Spleen (tissue), 13 donors: ENCODE results near the gene ENPP4. TPM values are rescaled to one million over a fixed set of nuclear protein-coding genes. Genes with fewer than 3 reads are reported as not detected.
A peak's percentile ranks its signal among the peaks of the same experiment; 100 is the strongest.
"Not testable (repeated sequence)": the region's sequence is repeated elsewhere in the genome, so short reads cannot be mapped to it uniquely, and the experiment has no call there.

Experiments
- DNase-seq: peaks from one replicate; pipeline ENCODE4 v3.0.0-alpha.2; 2020
- H3K27ac ChIP-seq, 8 donors: fragments of 200-600 bp; sonication (generic) in 7 of 8; 1 replicate in 4 of 8; 2 replicates in 4 of 8; pipeline versions ENCODE4 v1.5.0 to v1.8.0; 2016 to 2021; ENCODE audit warnings: inconsistent platforms in 4 of 8, mild to moderate bottlenecking in 4 of 8, moderate library complexity in 1 of 8
- H3K27me3 ChIP-seq, 7 donors: fragments of 200-600 bp; sonication (generic) in 6 of 7; replicated peaks in 1 of 7; 1 replicate in 4 of 7; 2 replicates in 3 of 7; pipeline versions ENCODE4 v1.5.0 to v1.8.0; 2016 to 2021; ENCODE audit warnings: inconsistent platforms in 3 of 7, mild to moderate bottlenecking in 1 of 7
- H3K36me3 ChIP-seq, 6 donors: fragments of 200-600 bp; sonication (generic) in 5 of 6; 1 replicate in 4 of 6; 2 replicates in 2 of 6; pipeline versions ENCODE4 v1.5.0 to v1.8.0; 2016 to 2021; ENCODE audit warnings: inconsistent platforms in 2 of 6
- H3K4me1 ChIP-seq, 6 donors: fragments of 200-600 bp; sonication (generic) in 5 of 6; 1 replicate in 3 of 6; 2 replicates in 3 of 6; pipeline versions ENCODE4 v1.5.0 to v1.8.0; 2016 to 2021; ENCODE audit warnings: inconsistent platforms in 3 of 6
- H3K4me3 ChIP-seq, 8 donors: fragments of 200-600 bp; sonication (generic) in 7 of 8; 1 replicate in 4 of 8; 2 replicates in 4 of 8; pipeline versions ENCODE4 v1.5.0 to v1.8.0; 2016 to 2021; ENCODE audit warnings: inconsistent platforms in 4 of 8, mild to moderate bottlenecking in 4 of 8, moderate library complexity in 2 of 8
- H3K9me3 ChIP-seq, 8 donors: fragments of 200-600 bp; sonication (generic) in 7 of 8; 1 replicate in 4 of 8; 2 replicates in 4 of 8; pipeline versions ENCODE4 v1.5.0 to v1.8.0; 2016 to 2021; ENCODE audit warnings: inconsistent platforms in 4 of 8
- CTCF ChIP-seq, 11 experiments: fragments of 200-600 bp in 7 of 11; fragments of 450-650 bp in 4 of 11; sonication (generic) in 4 of 11; IDR thresholded peaks in 8 of 11; conservative IDR thresholded peaks in 3 of 11; 1 replicate in 7 of 11; 2 replicates in 4 of 11; pipeline versions ENCODE4 v1.4.0 to v1.8.0; 2016 to 2021; ENCODE audit warnings: antibody characterized with exemption in 11 of 11, inconsistent platforms in 4 of 11, mild to moderate bottlenecking in 1 of 11
- POLR2A ChIP-seq, 3 donors: fragments of 450-650 bp; IDR thresholded peaks; one replicate each; pipeline ENCODE4 v1.5.1; 2017; ENCODE audit warnings: antibody characterized with exemption in 3 of 3, mild to moderate bottlenecking in 1 of 3
- POLR2AphosphoS5 ChIP-seq, 3 donors: sonication (generic); formaldehyde crosslinking; IDR thresholded peaks; one replicate each; pipeline ENCODE4 v1.5.1; 2017; ENCODE audit warnings: antibody characterized with exemption in 3 of 3
- WGBS, 5 donors: extraction: QIAGEN DNeasy Blood & Tissue Kit in 3 of 5; methylation state at CpG; one replicate each; pipeline versions ENCODE4 v1.1.5 to v1.1.7; 2013 to 2018; 5-methylcytosine and 5-hydroxymethylcytosine counted together
- intact Hi-C: fragments of 100-400 bp; cut with DNase I; formaldehyde crosslinking; loops from one replicate; pipeline ENCODE4 v1.15.0; 2023; ENCODE audit warnings: low total_unique reads
- long read RNA-seq, 2 donors: transcript quantifications; one replicate each; lab custom pipeline, GENCODE V29; 2026
- polyA plus RNA-seq, 3 donors: library from polyadenylated mRNA; stranded (reverse); fragments of 200-250 nt; gene quantifications; one replicate each; pipeline ENCODE4 v1.2.1, GENCODE V29; 2013
- total RNA-seq, 7 donors: library from RNA; depleted of rRNA in 3 of 7; stranded (reverse); fragments of >200 nt in 3 of 7; fragmentation: NEBNext Ultra II Directional in 4 of 7; extraction: Animal tissue kit (Norgen Biotek cat#: 25700) in 4 of 7; gene quantifications; one replicate each; pipeline versions ENCODE4 v1.1.0 to v1.2.1, GENCODE V29; 2016 to 2021
- donor health status: healthy with polysubstance abuse.
- donor health status: DM: no; HTN: no; CAD: no; lungs with moderate emphysema.
- donor health status: DM: no; HTN: no; CAD: no.
- donor health status: Bipolar disorder and iron deficiency.
- donor health status: healthy.
- donor health status: DM: no; HTN: no; CAD: no.
- donor health status: DM: yes; HTN: yes; CAD: no.

The ENPP4 gene, protein sequence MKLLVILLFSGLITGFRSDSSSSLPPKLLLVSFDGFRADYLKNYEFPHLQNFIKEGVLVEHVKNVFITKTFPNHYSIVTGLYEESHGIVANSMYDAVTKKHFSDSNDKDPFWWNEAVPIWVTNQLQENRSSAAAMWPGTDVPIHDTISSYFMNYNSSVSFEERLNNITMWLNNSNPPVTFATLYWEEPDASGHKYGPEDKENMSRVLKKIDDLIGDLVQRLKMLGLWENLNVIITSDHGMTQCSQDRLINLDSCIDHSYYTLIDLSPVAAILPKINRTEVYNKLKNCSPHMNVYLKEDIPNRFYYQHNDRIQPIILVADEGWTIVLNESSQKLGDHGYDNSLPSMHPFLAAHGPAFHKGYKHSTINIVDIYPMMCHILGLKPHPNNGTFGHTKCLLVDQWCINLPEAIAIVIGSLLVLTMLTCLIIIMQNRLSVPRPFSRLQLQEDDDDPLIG
- total RNA-seq, result 10 to 100 TPM; 16.8 to 29.0 (median 21.1) TPM
- polyA plus RNA-seq, result 1 to 10 TPM; 4.4 to 6.3 (median 5.9) TPM
- long read RNA-seq, donor 1, full-length matches to known transcripts, result 7 of 7 reads
- long read RNA-seq, donor 1, partial matches to known transcripts, result 0 of 7 reads
- long read RNA-seq, donor 1, other reads (novel, unspliced or antisense), result 0 of 7 reads
- long read RNA-seq, donor 2, full-length matches to known transcripts, result 2 of 2 reads
- long read RNA-seq, donor 2, partial matches to known transcripts, result 0 of 2 reads
- long read RNA-seq, donor 2, other reads (novel, unspliced or antisense), result 0 of 2 reads

- Histone ChIP-seq H3K27me3 (no peaks in the 10 kb centered on the region), H3K36me3 (no peaks in the 10 kb centered on the region), H3K4me3 (peak within 1 kb of the TSS; percentile 52 to 84 (median 71)), H3K4me1 (peaks cover 20 to 64% (median 48%) of the 10 kb centered on the region in 6 donors), H3K9me3 (no peaks in the 10 kb centered on the region), H3K27ac (peak within 1 kb of the TSS; percentile 80 to 91 (median 86))
- TF ChIP-seq POLR2A (IDR thresholded peaks at IDR 0.05) (peak in 1 of 3 donors; percentile 22), CTCF (IDR thresholded peaks at IDR 0.05 in 8 of 11, conservative IDR thresholded peaks at IDR 0.05 in 3 of 11) (peak in 5 of 11 experiments; percentile 14 to 48 (median 35)), POLR2AphosphoS5 (IDR thresholded peaks at IDR 0.05) (peak; percentile 85 to 91 (median 89))
- WGBS, 5 donors, result 0 to 2% (median 0%) methylated on average over 37 to 61 of the region's 61 CpGs
- peak; percentile 97 for DNase-seq
- intact Hi-C loops, result no loop called here
These were observed at the start of gene ENPP4 for GRCh38 chr6:46129629-46130511. TSS of gene ENPP4 (plus strand) at chr6:46129989. CDS start at chr6:46139584, 9,595 bp downstream.

GRCh38 chr6:46080111-46080510 is 49.7 kb upstream of the ENPP4 start:
- 76 to 84% (median 82%) methylated on average over 4 of the region's 4 CpGs for whole genome bisulfite sequencing, 5 donors
- intact Hi-C loops, result no loop called here
- no peak for DNase-seq
- Histone ChIP-seq H3K27me3 (no peaks in the 10 kb centered on the region), H3K9me3 (no peaks in the 10 kb centered on the region), H3K4me3 (no peak overlapping the region), H3K4me1 (no peaks in the 10 kb centered on the region), H3K36me3 (no peaks in the 10 kb centered on the region), H3K27ac (no peak overlapping the region)
- TF ChIP-seq POLR2A (IDR thresholded peaks at IDR 0.05), result no peak
- TF ChIP-seq CTCF (IDR thresholded peaks at IDR 0.05 in 8 of 11, conservative IDR thresholded peaks at IDR 0.05 in 3 of 11), result no peak
- TF ChIP-seq POLR2AphosphoS5 (IDR thresholded peaks at IDR 0.05), result no peak

- 81 to 96% (median 91%) methylated on average over 9 to 10 of the region's 10 CpGs for WGBS, 5 donors
- not testable (repeated sequence) for H3K36me3 ChIP-seq, H3K4me1 ChIP-seq, H3K27ac ChIP-seq, H3K4me3 ChIP-seq, DNase-seq, H3K9me3 ChIP-seq, H3K27me3 ChIP-seq
- intact Hi-C loops, result loop anchor here (5.0 kb wide), 1 partner anchor 407 kb away; the partner anchor contains the start of gene RCAN2
These were observed 44.1 kb upstream of the ENPP4 start for GRCh38 chr6:46085688-46086087.
